ENCODE data around the gene SIAH2.

The SIAH2 gene

GRCh38 chr3:150748684-150749047, 14.3 kb downstream of the SIAH2 start:
- DNase-seq (ENCODE audit: low spot score), result no peak

DNA sequence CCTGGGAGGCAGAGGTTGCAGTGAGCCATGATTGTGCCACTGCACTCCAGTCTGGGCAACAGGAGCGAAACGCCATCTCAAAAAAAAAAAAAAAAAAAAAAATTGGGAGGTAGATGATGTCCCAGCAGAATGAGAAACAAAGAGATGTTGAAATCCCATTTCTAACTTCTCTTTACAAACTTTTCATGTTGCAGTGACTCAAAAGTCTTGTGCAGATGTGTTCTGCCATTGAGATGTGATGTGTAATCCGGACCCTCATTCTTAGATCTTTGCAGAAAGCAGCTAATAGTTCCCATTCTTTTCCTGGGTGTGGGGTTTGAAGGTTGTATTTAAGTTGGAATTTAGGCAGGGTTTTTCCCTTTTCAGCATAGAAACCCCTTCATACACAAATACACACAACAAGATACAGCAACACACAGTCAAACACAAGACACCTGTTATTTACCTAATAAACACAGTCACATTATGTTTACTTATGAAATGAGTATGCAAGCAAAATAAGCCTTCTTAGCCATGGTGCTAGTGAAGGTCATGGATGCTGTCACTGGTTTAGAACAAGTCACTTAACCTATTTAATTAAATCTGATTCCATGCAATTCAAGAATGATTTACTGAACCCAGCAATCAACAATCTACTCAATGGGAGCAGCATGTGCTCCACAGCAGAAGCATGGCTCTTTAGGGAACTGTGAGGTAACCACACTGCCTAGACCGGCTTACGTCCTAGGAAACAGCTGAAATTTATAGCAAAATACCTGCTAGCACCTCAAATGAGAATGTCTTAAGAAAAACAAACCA, 14.9 kb downstream of the SIAH2 start:
- DNase-seq (ENCODE audit: low spot score), result no peak

- DNase-seq (ENCODE audit: low spot score), result no peak
Measured at GRCh38 chr3:150746791-150747590, 16.0 kb downstream of the SIAH2 start.

DNA sequence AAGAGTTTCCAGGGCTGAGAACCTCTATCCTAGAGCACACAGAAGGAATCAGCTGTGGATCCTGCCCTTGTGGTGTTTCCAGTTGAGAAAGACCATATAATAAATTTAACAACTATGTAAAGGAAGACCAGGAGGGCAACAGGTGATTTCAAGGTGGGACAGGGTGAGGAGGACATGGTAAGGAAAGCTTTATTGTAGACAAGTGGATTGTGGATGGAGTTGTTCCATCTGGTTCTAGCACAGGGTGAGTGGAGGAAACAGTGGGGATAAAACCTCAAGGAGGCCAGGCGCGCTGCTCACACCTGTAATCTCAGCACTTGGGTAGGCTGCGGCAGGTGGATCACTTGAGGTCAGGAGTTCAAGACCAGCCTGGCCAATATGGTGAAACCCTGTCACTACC, 17.1 kb downstream of the SIAH2 start:
- DNase-seq (ENCODE audit: low spot score), result no peak

DNA sequence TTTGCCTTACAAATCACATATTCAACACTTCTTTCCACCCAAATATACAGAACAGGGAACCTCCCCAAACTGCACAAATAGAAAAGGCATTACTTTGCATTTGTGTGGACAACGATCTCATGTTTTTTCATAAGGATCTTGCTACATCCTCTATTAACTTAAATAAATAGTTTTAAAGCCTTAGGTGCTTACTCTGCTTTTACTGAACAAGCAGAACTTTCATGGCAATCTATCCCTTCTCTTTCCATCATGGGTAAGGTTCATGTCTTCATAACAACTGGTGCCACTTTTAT, 18.1 kb downstream of the SIAH2 start:
- no peak for DNase-seq (ENCODE audit: low spot score)

DNA sequence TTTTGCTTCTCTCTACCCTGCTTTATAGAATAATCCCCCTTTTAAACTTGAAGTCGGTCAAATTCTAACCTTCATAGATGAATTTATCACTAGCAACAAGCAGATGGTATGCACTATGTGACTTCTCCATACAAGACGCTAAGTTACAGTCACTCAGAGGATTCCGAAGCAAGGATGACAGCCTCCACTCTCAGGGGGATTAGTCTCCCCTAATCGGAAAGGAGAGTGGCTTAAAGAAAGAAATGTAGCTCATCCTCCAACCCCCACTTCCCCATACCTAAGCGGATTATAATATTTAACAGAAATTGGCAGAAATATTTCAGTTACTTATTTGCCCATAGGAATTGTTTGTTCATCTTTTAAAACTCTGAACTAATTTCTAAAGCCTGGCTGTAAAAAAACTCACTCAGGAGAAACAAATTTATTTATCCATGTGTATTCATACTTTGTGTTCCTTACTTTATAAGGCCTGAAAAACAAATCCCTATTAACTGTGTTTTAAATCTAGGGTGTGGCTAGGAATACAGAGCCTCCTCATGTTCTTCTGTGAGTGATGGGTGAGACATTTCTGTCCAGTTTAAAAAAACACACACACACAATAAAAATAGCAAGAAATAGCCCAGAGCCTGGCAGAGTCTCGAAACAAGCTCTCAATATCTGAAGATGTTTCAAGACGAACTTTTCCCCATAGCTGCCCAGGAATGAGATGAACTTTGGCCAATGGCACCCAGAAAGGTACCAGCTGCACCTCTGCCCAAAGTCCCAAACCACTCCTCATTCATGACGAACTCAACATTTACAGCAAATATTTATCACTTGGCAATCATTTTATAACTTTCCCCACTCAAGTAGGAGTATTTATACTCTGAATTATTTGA, 18.7 kb downstream of the SIAH2 start:
- DNase-seq (ENCODE audit: low spot score), result no peak

DNA sequence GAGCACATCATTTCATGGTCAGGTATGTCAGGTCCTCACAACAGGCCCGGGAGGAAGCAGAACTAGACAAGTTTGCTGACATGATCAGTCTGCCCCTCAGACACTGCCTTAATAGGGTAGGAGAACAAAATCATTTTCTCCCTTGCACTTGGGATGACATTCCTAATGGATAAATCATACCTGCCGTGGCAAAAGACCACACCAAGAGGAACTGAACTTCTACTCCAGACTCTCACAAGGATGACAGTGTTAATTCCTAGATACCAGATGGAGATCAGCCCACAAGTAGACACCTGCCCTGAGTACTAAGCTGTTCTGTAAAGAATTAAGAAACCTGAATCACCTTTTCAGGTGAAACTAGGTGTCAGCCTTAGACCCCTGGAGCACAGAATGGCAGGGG, 19.5 kb downstream of the SIAH2 start:
- DNase-seq (ENCODE audit: low spot score), result no peak

GRCh38 chr3:150742679-150743078, 20.3 kb downstream of the SIAH2 start:
- no peak for DNase-seq (ENCODE audit: low spot score)

DNA sequence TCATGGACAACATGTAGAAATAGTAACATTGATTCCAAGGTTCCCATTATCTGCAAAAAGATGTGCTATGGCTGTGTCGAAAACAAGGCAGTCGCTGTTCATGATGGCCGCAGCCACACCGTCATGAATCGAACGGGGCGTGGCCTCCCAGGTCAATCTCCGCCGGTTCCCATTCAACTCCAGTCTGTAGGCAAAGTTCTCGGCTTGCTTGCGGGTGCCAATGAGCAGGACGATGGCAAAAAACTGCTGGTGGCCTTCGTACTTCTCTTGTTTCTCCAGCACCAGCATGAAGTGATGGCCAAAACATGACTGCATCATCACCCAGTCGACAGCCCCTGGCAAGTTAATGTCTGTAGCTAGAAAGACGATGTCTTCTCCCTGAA, 20.8 kb downstream of the SIAH2 start:
- DNase-seq (ENCODE audit: low spot score), result no peak

- no peak for DNase-seq (ENCODE audit: low spot score)
Measured at GRCh38 chr3:150741497-150742140, 21.4 kb downstream of the SIAH2 start.

GRCh38 chr3:150740733-150741496, 22.1 kb downstream of the SIAH2 start:
- no peak for DNase-seq (ENCODE audit: low spot score)

- no peak for DNase-seq (ENCODE audit: low spot score)
Measured at GRCh38 chr3:150739877-150740645, 22.9 kb downstream of the SIAH2 start.

DNA sequence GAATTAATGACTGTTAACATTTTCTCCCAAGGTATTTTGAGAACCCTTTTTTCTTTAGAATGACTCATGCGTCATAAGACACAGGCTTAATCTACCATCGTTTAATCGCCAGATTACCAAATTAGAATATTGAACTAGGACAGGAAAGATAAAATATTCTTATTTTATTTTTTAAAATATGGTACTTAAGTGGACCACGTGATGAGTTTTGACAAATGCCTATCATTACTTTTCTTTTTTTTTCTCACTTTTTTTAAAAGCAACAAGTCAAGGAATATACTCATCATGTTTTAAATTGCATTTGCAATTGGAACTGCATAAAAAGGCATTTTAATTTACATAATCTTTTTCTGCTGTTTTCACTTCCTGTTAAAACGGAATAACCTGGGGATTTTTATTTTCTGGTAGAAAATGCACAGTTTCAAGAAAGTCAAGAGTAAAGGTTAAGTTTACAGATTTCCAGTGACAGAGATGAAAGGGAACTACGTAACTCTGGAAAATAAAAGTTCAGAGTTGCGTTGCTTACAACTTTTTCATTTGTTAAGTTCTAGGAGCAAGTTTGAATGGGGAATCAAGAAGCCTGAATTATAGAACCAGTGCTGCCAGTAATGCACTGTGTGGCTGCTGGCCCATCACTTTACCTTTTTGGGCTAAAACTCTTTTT, 23.6 kb downstream of the SIAH2 start:
- no peak for DNase-seq (ENCODE audit: low spot score)

- DNase-seq (ENCODE audit: low spot score), result no peak
Measured at GRCh38 chr3:150738688-150739087, 24.3 kb downstream of the SIAH2 start.

DNA sequence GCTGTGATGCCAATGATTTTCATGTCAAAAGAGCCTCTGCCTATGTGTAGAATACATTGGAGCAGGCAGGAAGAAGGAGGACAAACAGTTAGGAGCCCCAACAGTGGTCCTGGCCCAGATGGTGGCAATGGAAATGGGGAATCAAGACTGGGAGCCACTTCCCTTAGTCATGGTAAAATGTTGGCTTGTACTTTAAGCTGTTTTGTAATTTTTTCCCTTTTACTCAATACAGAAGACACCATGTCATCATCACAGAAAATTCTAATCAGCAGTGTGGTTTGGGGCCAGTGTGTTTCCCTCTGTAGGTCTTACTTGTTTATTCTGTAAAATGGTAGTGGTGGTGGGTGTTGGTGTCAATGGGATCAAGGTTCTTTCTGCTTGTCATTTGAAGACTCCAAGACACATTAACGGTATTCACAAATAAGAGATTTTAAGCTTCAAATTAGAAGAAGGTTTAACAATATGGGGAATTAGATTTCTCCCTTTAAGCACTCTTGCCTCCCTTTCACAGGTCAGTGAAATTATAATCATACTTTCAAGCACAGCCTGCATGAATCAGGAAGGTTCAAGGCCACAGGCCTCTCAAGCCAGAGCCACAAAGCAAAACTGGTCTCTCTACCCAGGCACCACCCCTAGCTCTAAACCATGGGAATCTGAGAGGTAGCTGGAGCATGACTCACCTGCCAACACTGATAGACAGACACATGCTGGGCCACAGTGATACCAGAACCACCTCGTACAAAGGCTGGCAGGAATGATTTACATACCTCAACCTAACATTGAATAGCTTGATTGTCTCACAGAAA, 24.9 kb downstream of the SIAH2 start:
- no peak for DNase-seq (ENCODE audit: low spot score)

GRCh38 chr3:150736903-150737832, 25.8 kb downstream of the SIAH2 start:
- DNase-seq (ENCODE audit: low spot score), result no peak

DNA sequence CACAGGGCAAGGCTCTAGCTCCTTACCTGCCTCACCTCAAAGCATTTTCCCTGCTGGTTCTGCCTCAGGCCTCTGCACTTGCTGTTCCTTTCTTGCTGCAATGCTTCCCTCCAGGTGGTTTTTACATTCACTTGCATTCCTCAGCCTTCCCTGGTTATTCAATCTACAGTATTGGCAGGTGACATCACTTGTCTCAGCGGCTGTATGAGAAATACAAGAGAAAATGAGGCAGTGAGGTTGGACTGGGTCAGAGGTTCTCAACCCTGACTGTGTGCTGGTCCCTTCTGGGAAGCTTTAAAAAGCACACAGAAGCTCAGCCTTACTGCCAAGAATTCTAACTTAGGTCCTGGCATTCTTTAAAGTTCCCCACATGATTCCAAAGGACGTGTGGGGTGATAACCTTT, 26.7 kb downstream of the SIAH2 start:
- no peak for DNase-seq (ENCODE audit: low spot score)

DNA sequence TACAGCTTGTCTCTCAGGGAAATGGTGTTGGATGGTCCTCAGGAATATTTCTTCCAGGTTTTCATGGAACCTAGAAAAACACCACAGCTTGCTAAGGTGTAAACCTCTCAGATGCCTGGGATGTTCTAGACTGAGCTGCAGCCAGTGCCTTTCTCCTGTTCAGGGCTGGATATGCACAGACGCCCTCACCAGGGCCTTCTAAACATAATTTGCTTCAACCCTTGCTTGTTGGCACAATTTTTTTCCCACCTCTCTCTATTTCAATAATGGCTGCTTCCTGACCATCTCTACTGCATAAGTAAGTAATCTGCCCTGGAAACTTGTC, 28.2 kb downstream of the SIAH2 start:
- DNase-seq (ENCODE audit: low spot score), result no peak
